ENCODE measurements around the gene SHISA9.

Gene SHISA9

DNA sequence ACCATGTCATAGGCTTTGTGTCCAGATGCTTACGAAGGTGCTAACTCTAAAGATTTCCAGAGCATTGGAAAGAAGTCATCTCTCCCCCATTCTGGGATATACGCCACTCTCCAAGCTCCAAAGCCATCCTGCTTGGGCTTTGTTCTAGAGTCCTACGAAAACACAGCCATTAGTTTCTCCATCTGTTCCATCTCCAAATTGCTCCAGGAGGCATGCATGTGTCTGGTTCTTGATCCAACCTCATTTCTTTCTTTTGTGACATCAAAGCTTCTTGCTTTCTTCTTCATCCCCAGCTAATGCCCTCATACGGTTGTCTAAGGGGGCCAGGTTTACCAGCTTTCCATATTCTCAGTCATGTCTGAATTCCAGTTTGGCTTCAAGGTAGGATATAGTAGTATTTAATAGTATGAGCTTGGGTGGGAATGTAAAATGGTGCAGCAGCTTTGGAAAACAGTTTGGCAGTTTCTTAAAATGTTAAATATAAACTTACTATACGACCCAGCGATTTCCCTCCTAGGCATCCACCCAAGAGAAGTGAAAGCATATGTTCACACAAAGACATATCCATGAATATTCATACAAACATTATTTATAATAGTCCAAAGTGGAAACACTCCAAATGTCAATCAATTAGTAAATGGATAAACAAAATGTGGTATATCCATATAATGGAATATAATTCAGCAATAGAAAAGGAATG lies 202.6 kb downstream of the SHISA9 start:
- Histone ChIP-seq H3K27ac (no peak overlapping the region), H3K27me3 (no peaks in the 10 kb centered on the region), H3K9me3 (peaks cover 11% of the 10 kb centered on the region), H3K9ac (no peak overlapping the region), H3K4me1 (no peaks in the 10 kb centered on the region), H4K20me1 (no peaks in the 10 kb centered on the region), H3K36me3 (no peaks in the 10 kb centered on the region), H3K4me2 (no peak overlapping the region), H3K4me3 (no peak overlapping the region)
- no peak for TF ChIP-seq Cebpa-rat (IDR thresholded peaks at IDR 0.05)

GRCh38 chr16:13104772-13105171 lies 203.4 kb downstream of the SHISA9 start:
- Histone ChIP-seq H3K4me2 (no peak overlapping the region), H3K27me3 (no peaks in the 10 kb centered on the region), H4K20me1 (no peaks in the 10 kb centered on the region), H3K4me1 (no peaks in the 10 kb centered on the region), H3K36me3 (no peaks in the 10 kb centered on the region), H3K4me3 (no peak overlapping the region), H3K27ac (no peak overlapping the region), H3K9me3 (peaks cover 11% of the 10 kb centered on the region), H3K9ac (no peak overlapping the region)
- TF ChIP-seq Cebpa-rat (IDR thresholded peaks at IDR 0.05), result no peak

GRCh38 chr16:13105427-13105826 lies 204.0 kb downstream of the SHISA9 start:
- H4K20me1 ChIP-seq, result no peaks in the 10 kb centered on the region
- H3K4me1 ChIP-seq, result no peaks in the 10 kb centered on the region
- TF ChIP-seq Cebpa-rat (IDR thresholded peaks at IDR 0.05), result no peak

DNA sequence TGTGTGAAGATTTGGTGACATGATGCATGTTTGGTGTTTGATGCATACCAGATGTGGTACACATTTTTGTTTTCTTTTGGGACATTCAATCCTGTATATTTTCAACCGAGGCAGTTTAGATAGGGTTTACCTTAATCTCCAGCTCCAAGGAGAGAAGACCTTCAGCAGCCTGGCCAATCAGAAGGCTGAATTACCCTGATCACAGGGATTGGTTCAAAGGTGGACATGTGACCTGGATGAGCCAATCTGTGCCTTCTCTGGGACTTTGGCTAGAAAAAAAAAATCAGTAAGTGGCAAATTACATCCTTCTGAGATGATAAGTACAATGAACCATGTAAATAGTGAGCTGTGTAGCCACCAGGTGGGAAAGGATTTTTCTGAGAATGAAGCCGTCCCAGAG lies 205.1 kb downstream of the SHISA9 start:
- H3K4me1 ChIP-seq, result no peaks in the 10 kb centered on the region
- no peaks in the 10 kb centered on the region for H3K36me3 ChIP-seq
- no peak overlapping the region for H3K9ac ChIP-seq
- H3K4me3 ChIP-seq, result no peak overlapping the region
- H3K27ac ChIP-seq, result no peak overlapping the region
- H4K20me1 ChIP-seq, result no peaks in the 10 kb centered on the region
- no peak for TF ChIP-seq Cebpa-rat (IDR thresholded peaks at IDR 0.05)
- H3K9me3 ChIP-seq, result peaks cover 11% of the 10 kb centered on the region
- H3K4me2 ChIP-seq, result no peak overlapping the region
- H3K27me3 ChIP-seq, result no peaks in the 10 kb centered on the region

More at GRCh38 chr16:13105427-13105826, 204.0 kb downstream of the SHISA9 start:
- Histone ChIP-seq H3K4me2 (no peak overlapping the region), H3K27ac (no peak overlapping the region), H3K4me3 (no peak overlapping the region), H3K36me3 (no peaks in the 10 kb centered on the region), H3K9me3 (peaks cover 11% of the 10 kb centered on the region), H3K27me3 (no peaks in the 10 kb centered on the region), H3K9ac (no peak overlapping the region)

DNA sequence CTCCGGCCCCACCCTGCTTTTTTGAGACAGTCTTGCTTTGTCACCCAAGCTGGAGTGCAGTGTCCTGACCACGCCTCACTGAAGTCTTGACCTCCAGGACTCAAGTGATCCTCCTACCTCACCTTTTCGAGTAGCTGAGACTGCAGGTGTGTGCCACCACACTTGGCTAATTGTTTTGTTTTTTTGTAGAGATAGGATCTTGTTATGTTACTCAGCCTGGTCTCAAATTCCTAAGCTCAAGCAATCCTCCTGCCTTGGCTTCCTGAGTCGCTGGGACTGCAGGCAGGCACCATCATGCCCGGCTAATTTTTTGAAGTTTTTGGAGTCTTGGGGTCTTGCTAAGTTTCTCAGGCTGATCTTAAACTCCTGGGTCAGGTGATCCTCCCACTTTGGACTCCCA lies 206.7 kb downstream of the SHISA9 start:
- Histone ChIP-seq H3K36me3 (no peaks in the 10 kb centered on the region), H3K4me3 (no peak overlapping the region), H3K27ac (no peak overlapping the region), H3K9ac (no peak overlapping the region), H4K20me1 (no peaks in the 10 kb centered on the region), H3K4me1 (no peaks in the 10 kb centered on the region), H3K9me3 (peaks cover 11% of the 10 kb centered on the region), H3K4me2 (no peak overlapping the region), H3K27me3 (no peaks in the 10 kb centered on the region)
- TF ChIP-seq Cebpa-rat (IDR thresholded peaks at IDR 0.05), result no peak

GRCh38 chr16:13109171-13109570 lies 207.8 kb downstream of the SHISA9 start:
- H3K9me3 ChIP-seq, result peaks cover 6% of the 10 kb centered on the region
- H3K36me3 ChIP-seq, result no peaks in the 10 kb centered on the region
- H3K4me2 ChIP-seq, result no peak overlapping the region
- no peaks in the 10 kb centered on the region for H3K27me3 ChIP-seq
- no peak overlapping the region for H3K4me3 ChIP-seq
- no peak for TF ChIP-seq Cebpa-rat (IDR thresholded peaks at IDR 0.05)
- H3K9ac ChIP-seq, result no peak overlapping the region
- no peaks in the 10 kb centered on the region for H4K20me1 ChIP-seq
- H3K27ac ChIP-seq, result no peak overlapping the region
- no peaks in the 10 kb centered on the region for H3K4me1 ChIP-seq

DNA sequence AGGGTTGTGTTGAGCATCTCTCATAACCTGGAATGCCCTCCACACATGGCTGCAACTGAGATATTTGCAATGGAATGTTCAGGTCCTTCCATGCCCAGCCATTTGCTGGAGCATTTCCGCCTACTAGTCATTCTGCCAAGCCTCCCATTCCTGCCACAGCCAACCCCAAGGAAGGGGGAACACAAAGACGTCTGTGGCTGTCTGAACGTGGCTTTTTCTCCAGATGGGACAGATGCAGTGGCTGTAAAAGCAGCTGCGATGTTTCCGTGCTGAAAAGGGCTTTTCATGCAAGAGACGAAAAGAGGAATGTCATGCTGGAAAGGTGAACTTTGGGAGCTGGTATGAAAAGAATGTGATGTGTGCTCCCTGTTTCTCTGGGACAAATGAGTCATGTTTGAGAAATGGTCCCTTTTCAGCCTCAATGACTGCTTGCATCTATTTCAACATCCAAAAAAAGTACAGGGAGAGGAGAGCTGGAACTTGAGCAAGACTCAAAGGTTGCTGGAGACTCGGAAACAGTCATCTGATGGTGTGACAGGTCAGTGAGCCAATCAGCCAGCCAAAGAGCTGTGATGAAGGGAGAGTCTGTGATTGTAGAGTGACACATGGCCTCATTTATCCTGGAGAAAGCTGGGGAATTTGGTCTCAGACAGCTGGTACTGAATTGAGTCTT lies 208.9 kb downstream of the SHISA9 start:
- no peaks in the 10 kb centered on the region for H3K27me3 ChIP-seq
- H3K4me2 ChIP-seq, result no peak overlapping the region
- no peak overlapping the region for H3K4me3 ChIP-seq
- no peaks in the 10 kb centered on the region for H3K36me3 ChIP-seq
- H3K9me3 ChIP-seq, result no peaks in the 10 kb centered on the region
- no peak for TF ChIP-seq Cebpa-rat (IDR thresholded peaks at IDR 0.05)
- no peak overlapping the region for H3K9ac ChIP-seq
- H3K4me1 ChIP-seq, result no peaks in the 10 kb centered on the region
- H4K20me1 ChIP-seq, result no peaks in the 10 kb centered on the region
- H3K27ac ChIP-seq, result no peak overlapping the region

DNA sequence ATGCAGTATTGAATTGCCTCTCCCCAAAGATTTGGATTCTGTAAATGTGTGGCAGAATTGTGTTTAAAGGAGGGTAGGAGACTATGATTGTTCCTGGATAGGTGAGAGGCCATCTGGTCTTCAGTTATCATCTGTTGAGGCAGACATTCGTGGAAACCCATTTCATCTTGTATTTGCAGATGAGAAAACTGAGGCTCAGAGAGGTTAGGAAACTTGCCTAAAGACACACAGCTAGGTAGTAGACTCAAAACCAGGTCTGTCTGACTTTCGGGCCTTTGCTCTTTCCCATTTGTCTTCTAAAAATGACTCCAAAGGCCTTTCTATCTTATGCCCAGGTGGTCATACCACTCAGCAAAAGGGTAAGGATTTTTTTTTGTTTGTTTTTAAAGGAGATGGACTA lies 210.3 kb downstream of the SHISA9 start:
- Histone ChIP-seq H3K27me3 (no peaks in the 10 kb centered on the region), H3K9ac (no peak overlapping the region), H3K4me1 (no peaks in the 10 kb centered on the region), H4K20me1 (no peaks in the 10 kb centered on the region), H3K27ac (no peak overlapping the region), H3K4me2 (no peak overlapping the region), H3K9me3 (no peaks in the 10 kb centered on the region), H3K4me3 (no peak overlapping the region), H3K36me3 (no peaks in the 10 kb centered on the region)
- TF ChIP-seq Cebpa-rat (IDR thresholded peaks at IDR 0.05), result no peak

GRCh38 chr16:13113741-13114140 lies 212.3 kb downstream of the SHISA9 start:
- Histone ChIP-seq H3K4me1 (no peaks in the 10 kb centered on the region), H3K4me2 (no peak overlapping the region), H3K9me3 (no peaks in the 10 kb centered on the region), H3K4me3 (no peak overlapping the region), H3K27me3 (no peaks in the 10 kb centered on the region), H4K20me1 (no peaks in the 10 kb centered on the region), H3K27ac (no peak overlapping the region), H3K9ac (no peak overlapping the region), H3K36me3 (no peaks in the 10 kb centered on the region)
- TF ChIP-seq Cebpa-rat (IDR thresholded peaks at IDR 0.05), result no peak

DNA sequence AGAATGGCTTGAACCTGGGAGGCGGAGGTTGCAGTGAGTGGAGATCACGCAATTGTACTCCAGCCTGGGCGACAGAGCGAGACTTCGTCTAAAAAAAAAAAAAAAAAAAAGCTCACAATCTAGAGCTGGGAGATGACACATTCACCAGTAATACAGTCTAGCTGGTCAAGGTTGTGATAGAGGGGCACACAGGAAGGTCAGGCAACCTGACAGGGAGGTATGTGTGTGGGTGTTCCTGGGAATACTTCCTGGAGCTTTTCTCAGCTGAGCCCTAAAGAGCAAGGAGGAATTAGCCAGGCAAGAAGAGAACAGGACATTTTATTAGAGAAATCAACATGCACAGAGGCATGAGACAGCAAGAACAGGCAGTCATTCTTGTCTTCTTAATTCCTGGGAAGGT lies 216.7 kb downstream of the SHISA9 start:
- Histone ChIP-seq H3K9me3 (no peaks in the 10 kb centered on the region), H3K36me3 (no peaks in the 10 kb centered on the region), H3K4me3 (no peak overlapping the region), H3K4me2 (no peak overlapping the region), H3K27ac (no peak overlapping the region), H3K9ac (no peak overlapping the region), H3K4me1 (no peaks in the 10 kb centered on the region), H4K20me1 (no peaks in the 10 kb centered on the region), H3K27me3 (no peaks in the 10 kb centered on the region)
- TF ChIP-seq Cebpa-rat (IDR thresholded peaks at IDR 0.05), result no peak
